Measurements from ENCODE around the gene ZKSCAN2.

Gene ZKSCAN2

DNA sequence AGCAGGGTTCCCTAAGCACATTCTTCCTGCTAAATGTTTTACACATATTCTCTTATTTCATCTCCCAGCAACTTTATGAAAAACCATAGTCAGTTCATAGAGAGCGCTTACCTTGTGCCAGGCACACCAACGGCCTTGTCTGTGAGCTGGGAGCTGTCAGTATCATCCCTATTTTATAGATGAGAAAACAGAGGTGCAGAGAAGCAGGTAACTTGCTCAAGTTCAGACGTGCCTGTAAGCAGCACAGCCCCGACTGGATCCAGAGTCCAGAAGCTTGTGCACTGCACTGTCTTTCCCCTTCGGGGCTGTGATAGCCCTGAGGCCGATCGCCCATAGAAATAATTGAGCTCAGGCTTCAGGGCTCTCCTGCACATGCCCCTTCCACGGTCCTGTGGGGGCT, 34.7 kb downstream of the ZKSCAN2 start:
- DNase-seq = no peak

DNA sequence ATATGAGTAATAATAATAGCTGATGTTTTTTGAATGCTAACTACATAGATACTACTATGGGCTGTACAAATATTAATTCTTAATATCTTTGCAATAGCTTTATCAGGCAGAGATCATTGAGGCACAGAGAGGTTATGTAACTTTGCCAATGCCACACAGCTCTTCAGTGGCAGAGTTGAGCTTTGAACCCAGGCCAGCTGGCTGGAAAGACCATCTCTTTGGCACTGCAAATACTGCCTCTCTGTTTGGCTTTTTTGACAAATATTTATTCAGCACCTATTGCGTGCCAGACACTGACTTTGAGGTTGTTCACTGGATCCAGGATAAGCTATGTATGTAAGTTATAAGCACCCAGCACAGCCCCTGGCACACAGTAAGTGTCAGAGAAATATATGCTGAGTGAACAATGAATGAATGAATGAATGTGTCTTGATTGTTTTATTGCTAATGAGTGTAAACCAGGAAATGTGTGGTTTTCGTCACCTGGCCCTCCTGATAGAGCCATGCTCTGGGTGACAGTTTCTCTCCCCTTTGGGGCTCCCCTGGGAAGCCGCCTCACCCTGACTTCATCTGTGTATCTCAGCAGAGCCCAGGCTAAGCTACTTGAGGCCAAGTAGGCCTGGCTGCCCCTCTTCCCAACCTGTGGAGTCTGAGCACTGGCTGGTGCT, 38.4 kb downstream of the ZKSCAN2 start:
- DNase-seq = no peak

DNA sequence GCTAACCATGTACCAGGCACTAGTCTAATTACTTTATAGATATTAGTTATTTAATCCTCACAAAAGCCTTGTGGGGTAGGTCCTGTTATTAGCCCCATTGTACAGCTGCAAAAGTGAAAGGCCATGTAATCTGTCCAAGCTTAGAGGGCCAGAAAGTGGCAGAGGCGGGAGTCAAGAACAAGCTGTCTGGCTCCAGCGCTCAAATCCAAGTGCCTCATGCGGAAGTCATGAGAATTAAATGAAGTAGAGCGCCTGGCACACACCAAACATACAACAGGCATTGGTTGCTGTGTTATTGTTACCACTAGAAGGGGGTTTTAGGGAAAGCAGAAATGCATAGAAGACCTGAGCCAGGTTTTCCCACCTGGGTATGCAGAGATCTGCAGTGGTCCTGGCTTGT, 39.7 kb downstream of the ZKSCAN2 start:
- DNase-seq = no peak

DNA sequence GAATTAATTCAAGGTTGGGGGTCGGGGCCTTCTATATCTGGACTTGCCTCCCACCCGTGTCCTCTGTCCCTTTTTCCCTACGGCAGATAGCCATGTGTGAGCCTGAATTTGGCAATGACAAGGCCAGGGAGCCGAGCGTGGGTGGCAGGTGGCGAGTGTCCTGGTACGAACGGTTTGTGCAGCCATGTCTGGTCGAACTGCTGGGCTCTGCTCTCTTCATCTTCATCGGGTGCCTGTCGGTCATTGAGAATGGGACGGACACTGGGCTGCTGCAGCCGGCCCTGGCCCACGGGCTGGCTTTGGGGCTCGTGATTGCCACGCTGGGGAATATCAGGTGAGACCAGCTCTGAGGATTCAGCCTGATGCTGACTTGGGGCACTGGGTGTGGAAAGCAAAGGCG, 40.5 kb downstream of the ZKSCAN2 start:
- DNase-seq = no peak

DNA sequence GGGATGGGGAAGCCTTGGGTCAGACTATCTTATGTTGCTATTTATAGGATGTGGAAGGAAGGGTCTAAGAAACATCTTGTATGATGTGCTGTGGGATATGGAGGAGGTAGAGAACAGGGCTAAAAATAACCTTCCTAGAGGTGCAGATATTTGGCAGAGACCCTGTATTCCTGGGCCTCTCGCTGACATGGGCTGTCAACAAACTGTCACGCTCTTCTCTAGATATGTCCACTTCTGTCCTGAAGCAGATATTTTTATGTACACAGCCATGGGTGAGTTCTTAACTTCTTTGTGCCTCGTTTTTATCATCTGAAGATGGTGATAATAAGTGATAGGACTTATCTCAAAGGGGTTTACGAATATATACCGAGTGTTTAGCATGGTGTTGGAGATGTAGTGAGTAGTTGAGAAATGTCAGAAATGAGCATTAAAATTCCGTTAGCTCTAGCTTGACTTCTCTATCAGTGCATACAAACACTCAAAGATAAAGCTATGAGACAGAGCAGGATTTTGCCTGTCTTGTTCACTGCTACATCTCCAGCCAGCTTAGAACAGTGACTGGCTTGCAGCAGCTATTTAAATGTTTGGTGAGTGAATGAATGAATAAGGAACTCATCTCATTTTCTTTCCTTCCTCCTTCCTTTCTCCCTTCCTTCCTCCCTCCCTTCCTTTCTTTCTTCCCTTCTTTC, 43.8 kb downstream of the ZKSCAN2 start:
- DNase-seq = no peak

DNA sequence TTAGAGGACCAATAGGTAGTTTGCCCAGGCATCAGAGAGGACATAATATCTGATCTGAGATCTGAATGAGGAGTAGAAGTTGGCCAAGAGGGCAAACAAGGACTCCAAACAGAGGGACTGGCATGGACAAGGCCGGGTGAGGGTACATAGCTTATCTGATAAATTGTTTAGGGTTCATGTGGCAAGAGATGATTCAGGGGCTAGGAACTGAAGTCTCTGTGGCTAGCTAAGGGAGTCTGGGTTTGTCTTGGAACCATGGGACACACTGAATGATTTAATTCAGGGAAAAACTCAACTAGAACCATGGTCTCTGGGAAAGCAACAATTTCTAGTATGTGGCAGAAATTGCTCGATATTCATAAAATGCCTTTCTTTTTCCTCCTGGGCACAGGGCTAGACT, 45.0 kb downstream of the ZKSCAN2 start:
- DNase-seq = no peak

DNA sequence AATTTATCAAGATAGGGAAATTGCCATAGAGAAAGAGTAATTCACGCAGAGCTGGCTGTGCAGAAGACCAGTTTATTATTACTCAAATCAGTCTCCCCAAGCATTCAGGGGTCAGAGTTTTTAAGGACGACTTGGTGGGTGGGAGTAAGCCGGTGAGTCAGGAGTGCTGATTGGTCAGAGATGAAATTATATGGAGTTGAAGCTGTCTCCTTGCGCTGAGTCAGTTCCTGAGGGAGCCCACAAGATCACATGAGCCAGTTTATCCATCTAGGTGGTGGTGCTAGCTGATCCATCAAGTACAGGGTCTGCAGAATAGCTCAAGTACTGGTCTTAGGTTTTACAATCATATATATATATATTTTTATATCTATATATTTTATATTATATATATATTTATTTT, 46.9 kb downstream of the ZKSCAN2 start:
- DNase-seq = no peak

DNA sequence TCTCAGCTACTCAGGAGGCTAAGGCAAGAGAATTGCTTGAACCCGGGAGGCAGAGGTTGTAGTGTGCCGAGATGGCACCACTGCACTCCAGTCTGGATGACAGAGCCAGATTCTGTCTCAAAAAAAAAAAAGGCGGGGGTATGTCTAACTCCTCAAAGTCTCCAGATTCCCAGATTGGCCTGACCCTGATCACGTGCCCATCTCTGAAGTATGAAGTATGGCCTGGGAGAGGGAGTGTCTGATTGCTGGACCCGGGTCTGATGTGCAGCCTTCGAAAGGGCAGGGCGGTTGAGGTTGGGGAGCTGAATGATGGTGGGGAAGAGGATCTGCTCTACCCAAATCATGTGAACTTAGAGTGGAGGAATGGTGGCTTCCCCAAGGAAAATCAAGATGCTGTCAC, 58.2 kb downstream of the ZKSCAN2 start:
- DNase-seq = no peak

DNA sequence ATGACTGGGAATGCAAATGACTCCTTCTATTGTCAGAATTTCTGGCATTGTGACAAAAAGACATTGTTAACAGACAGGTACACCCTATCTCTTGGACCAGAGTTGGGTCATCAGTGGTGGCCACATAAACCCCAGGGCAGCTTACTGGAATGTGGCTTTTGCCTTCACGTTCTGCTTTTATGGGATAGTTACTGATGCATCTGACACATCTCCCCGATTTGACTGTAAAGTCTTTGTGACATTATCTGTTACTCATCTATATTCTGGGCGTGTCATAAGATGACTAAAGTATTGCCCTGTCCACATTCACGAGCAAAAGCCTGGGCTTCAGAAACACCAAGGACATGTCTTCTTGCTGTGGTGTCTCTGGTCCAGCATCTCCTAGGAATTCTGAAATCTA, 59.6 kb downstream of the ZKSCAN2 start:
- DNase-seq = no peak

DNA sequence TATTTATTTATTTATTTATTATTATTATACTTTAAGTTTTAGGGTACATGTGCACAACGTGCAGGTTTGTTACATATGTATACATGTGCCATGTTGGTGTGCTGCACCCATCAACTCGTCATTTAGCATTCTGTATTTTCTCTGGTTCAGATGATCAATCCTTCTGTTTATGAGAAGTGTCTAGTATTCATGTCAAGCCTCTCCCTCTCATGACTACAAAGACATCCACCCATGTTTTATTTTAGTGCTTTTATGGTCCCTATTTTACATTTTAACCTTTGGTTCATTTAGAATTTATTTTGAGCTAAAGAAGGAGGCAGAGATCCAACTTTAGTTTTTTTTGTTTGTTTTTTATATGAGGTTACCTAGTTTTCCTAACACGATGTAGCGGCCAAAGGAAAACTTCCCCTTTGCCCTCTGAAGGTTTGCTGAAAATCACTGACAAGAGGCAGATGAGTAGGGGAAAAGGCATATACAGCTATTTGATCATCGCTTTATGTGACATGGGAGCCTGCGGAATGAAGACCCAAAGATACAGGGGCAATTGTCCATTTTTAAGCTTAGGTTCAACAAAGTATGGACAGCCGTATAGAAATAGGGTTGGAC, 63.3 kb downstream of the ZKSCAN2 start:
- no peak for DNase-seq

DNA sequence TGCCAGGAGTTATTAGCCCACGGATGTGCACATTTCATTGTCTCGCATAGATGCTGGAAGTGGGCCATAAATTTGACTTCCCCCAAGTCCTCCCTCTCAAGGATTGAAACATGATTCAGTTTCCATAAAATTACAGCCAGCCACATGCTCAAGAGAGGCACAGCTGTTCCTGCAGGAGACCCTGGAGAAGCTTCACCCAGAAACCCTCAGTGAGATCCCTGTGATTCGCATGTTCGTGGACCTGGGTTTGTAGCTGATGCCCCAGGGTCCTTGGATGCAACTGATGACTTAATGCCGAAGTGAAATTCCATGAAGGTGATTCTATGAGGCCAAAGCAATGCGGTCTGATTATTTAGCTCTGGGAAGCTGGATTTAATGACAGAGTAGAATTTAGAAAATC, 65.5 kb downstream of the ZKSCAN2 start:
- no peak for DNase-seq

DNA sequence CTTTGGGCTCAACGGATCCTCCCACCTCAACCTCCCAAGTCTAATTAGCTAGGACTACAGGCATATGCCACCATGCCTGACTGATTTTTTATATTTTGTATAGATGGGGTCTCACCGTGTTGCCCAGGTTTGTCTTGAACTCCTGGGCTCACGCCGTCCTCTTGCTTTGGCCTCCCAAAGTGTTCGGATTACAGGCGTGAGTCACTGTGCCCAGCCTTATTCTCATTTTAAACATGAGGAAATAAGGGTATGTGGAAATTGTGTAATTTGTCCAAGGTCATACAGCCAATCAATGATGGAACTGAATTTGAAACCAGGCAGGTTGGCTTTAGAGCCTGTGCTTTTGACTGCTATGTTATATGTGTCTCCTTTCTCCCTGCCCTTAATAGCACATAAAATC, 68.3 kb downstream of the ZKSCAN2 start:
- DNase-seq = no peak

DNA sequence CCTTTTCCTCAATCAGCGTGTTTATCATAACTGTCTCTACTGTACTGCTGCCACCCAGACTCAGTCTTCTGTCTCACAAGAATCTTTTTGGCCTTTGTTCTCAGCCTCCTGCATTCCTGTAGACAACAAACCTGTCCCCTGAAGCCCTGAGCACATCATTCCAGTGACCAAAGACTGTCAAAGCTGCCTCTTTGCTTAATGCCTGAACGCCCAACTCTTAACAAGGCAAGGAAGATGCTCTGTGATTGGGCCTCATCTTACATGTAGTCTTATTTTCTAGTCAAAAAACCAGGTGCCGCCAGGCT, 70.2 kb downstream of the ZKSCAN2 start:
- no peak for DNase-seq

Measured in NCI-H774 (cell line).